ENCODE measurements around the gene VAMP3.
"Not testable (repeated sequence)": the region's sequence is repeated elsewhere in the genome, so short reads cannot be mapped to it uniquely, and the experiment has no call there.

The VAMP3 gene

GRCh38 chr1:7769673-7770412 is 1.3 kb upstream of the VAMP3 start:
- DNase-seq: no peak

- DNase-seq: no peak
Observed at GRCh38 chr1:7770669-7770996, 463 bp upstream of the VAMP3 start.

- DNase-seq: no peak
Observed at GRCh38 chr1:7771823-7772299, 765 bp downstream of the VAMP3 start.

GRCh38 chr1:7777591-7777990 is 6.5 kb downstream of the VAMP3 start:
- DNase-seq: no peak

GRCh38 chr1:7778133-7778628 is 7.1 kb downstream of the VAMP3 start:
- DNase-seq: no peak

GRCh38 chr1:7780976-7781375 is 9.9 kb downstream of the VAMP3 start:
- no peak for DNase-seq

GRCh38 chr1:7781501-7781900 is 10.4 kb downstream of the VAMP3 start:
- no peak for DNase-seq

GRCh38 chr1:7781923-7782495 is 10.9 kb downstream of the VAMP3 start:
- no peak for DNase-seq

- peak; percentile 8 for DNase-seq
Observed at GRCh38 chr1:7783178-7783711, 12.1 kb downstream of the VAMP3 start.

GRCh38 chr1:7783826-7784491 is 12.9 kb downstream of the VAMP3 start, which contains the start of gene PER3:
Gene PER3, plus strand, starts transcription at chr1:7784291. Its CDS starts 587 bp downstream, at chr1:7784878.
- peak; percentile 97 for DNase-seq

GRCh38 chr1:7784492-7785071 is 13.5 kb downstream of the VAMP3 start:
- DNase-seq: no peak

- DNase-seq: no peak
Observed at GRCh38 chr1:7785108-7785507, 14.0 kb downstream of the VAMP3 start.

GRCh38 chr1:7786795-7787194 is 15.7 kb downstream of the VAMP3 start:
- no peak for DNase-seq

- DNase-seq: no peak
Observed at GRCh38 chr1:7789828-7790227, 18.7 kb downstream of the VAMP3 start.

- not testable (repeated sequence) for DNase-seq
Observed at GRCh38 chr1:7791027-7791426, 19.9 kb downstream of the VAMP3 start.

- DNase-seq: no peak
Observed at GRCh38 chr1:7795406-7795805, 24.3 kb downstream of the VAMP3 start.

GRCh38 chr1:7805460-7805859 is 34.4 kb downstream of the VAMP3 start:
- no peak for DNase-seq

- peak; percentile 38 for DNase-seq
Observed at GRCh38 chr1:7808253-7808844, 37.3 kb downstream of the VAMP3 start.

- DNase-seq: no peak
Observed at GRCh38 chr1:7809742-7810141, 38.6 kb downstream of the VAMP3 start.

GRCh38 chr1:7810395-7810794 is 39.3 kb downstream of the VAMP3 start:
- DNase-seq: peak; percentile 85

GRCh38 chr1:7811476-7811875 is 40.4 kb downstream of the VAMP3 start:
- DNase-seq: no peak

- DNase-seq: no peak
Observed at GRCh38 chr1:7813677-7814373, 42.7 kb downstream of the VAMP3 start.

All from fibroblast of skin of right quadriceps (primary cell).